ENCODE data around the gene LIX1L. TPM values are rescaled to one million over a fixed set of nuclear protein-coding genes. Genes with fewer than 3 reads are reported as not detected.

LIX1L gene
- total RNA-seq, 1 experiment from 2014 or later = 12.4 TPM

GRCh38 chr1:145988773-145989172 lies 31.0 kb upstream of the LIX1L start:
- POLR2A ChIA-PET = interaction anchor here (1.3 kb wide), 1 partner anchor 24 kb away, joined by 4 read pairs; the partner anchor contains the start of genes ANKRD34A and POLR3GL
- H2AFZ ChIP-seq (ENCODE audit: low read depth, low read length, poor library complexity, severe bottlenecking) = no peak overlapping the region
- BruUV-seq (replicated peaks) = no TSS peak
- H3K9ac ChIP-seq (ENCODE audit: low read length) = no peak overlapping the region
- peaks cover 18 to 29% of the 10 kb centered on the region in 2 experiments for H3K4me1 ChIP-seq (ENCODE audit: control insufficient read depth in 1 of 2, insufficient read depth in 2 of 2, low read length in 2 of 2)
- H3K4me3 ChIP-seq (replicated peaks in 1 of 2; ENCODE audit: low read depth in 1 of 2, low read length in 2 of 2) = no peak overlapping the region
- no peaks in the 10 kb centered on the region for H3K36me3 ChIP-seq (ENCODE audit: control insufficient read depth in 1 of 2, insufficient read depth in 2 of 2, low read length in 2 of 2)
- no peak overlapping the region for H3K27ac ChIP-seq (ENCODE audit: low read depth, low read length)
- H3K9me2 ChIP-seq (ENCODE audit: insufficient read depth) = no peaks in the 10 kb centered on the region
- no peak overlapping the region for H3K4me2 ChIP-seq (ENCODE audit: low read length)
- RAD21 ChIA-PET (ENCODE audit: low non-redundant PET in 1 of 2, low total read pairs in 2 of 2, uncharacterized antibody in 2 of 2, unreplicated experiment in 2 of 2) = interaction anchor here in 1 of 2 experiments (0.6 kb wide), 1 partner anchor 39 kb away, joined by 3 read pairs; no protein-coding TSS in a partner anchor
- DNase-seq (ENCODE audit: low read depth, low spot score) = no peak
- no peaks in the 10 kb centered on the region for H3K27me3 ChIP-seq (ENCODE audit: insufficient read depth, low read length)
- ATAC-seq = no peak
- TF ChIP-seq POLR2AphosphoS5 (IDR thresholded peaks at IDR 0.05; ENCODE audit: low read depth, low read length) (no peak), EZH2phosphoT487 (IDR thresholded peaks at IDR 0.05; ENCODE audit: borderline replicate concordance) (no peak), JUND (IDR thresholded peaks at IDR 0.05) (no peak), ZNF274 (IDR thresholded peaks at IDR 0.05; ENCODE audit: low read depth, low read length) (no peak), CTCF (IDR thresholded peaks at IDR 0.05 in 2 of 3, conservative IDR thresholded peaks at IDR 0.05 in 1 of 3; ENCODE audit: borderline replicate concordance in 1 of 3, insufficient read depth in 1 of 3, low read depth in 2 of 3, low read length in 2 of 3) (no peak), EZH2 (IDR thresholded peaks at IDR 0.05) (no peak), SP1 (IDR thresholded peaks at IDR 0.05; ENCODE audit: low read depth) (no peak), ZFX (IDR thresholded peaks at IDR 0.05) (no peak), YY1 (IDR thresholded peaks at IDR 0.05; ENCODE audit: extremely low read depth, insufficient replicate concordance, low read depth, low read length) (no peak)
- CTCF ChIA-PET = interaction anchor here (1.6 to 2.2 kb wide), 3 partner anchors 9 to 18 kb away, joined by 4 to 7 read pairs (median 7); no protein-coding TSS in a partner anchor
- no peaks in the 10 kb centered on the region for H3K79me2 ChIP-seq (ENCODE audit: insufficient read depth, low read length)
- intact Hi-C loops (cut with micrococcal nuclease) = no loop called here
- no peaks in the 10 kb centered on the region for H4K20me1 ChIP-seq (ENCODE audit: insufficient read depth)
- no peaks in the 10 kb centered on the region for H3K9me3 ChIP-seq (ENCODE audit: control insufficient read depth in 1 of 2, insufficient read depth in 1 of 2, low read depth in 1 of 2, low read length in 2 of 2)

Measured in HCT116 (cell line).